Activated T-cell treated with anti-CD3 and anti-CD28 coated beads for 1 hour (primary cell): ENCODE results near the gene NPPC.

Experiments
- DNase-seq: peaks from one replicate; pipeline ENCODE4 v3.0.0-alpha.2; 2020; ENCODE audit warnings: low read depth

Gene NPPC

DNA sequence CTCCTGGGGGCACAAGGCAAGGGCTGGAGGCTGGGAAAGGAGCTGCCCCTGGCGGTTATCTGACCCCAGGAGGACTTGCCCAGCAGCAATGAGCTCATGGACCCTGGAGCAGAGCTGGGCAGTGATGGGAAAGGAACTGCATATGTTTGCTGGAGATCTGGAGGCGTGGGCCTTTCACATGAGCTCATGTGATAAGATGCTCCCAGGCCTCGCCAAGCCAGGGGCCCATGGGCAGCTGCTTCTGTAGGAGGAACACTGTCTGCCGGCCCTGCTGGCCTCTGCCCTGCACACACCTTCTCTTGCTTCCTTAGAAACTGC, 9.0 kb upstream of the NPPC start:
- DNase-seq, result no peak

DNA sequence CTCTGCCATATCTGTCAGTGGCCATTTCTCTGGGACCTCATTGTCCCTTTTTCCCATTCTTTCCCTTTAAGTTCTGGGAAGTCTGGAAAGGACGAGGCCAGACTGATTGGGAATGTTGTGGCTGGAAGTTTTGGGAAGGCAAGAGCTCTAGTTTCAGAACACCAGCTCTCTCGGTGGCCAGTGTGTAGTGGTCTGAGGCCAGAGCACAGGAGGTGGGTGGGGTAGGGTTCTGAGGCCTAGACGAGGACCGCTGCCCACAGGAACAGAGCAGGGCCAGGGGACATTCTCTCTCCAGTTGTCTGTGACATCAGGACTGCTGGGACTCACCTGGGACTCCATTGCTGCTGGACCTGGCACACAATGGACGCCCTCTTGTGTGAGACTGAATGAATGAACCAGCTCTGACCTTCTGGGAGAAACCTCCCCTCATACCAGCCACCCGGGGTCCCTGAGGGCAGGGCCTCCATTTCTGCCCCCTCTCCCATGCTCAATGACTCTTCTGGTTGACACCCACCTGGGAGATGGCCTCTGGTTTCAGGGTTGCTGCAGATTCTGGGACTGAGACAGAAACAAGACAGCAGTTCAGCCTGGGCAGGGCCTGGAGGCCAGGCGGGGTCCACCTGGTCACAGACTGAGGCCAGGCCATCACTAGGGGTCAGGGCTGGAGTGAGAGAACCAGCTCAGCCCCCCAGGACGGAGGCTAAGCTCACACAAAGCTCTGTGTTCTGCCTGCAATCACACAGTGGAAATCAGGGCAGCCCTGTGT, 8.4 kb upstream of the NPPC start:
- no peak for DNase-seq

DNA sequence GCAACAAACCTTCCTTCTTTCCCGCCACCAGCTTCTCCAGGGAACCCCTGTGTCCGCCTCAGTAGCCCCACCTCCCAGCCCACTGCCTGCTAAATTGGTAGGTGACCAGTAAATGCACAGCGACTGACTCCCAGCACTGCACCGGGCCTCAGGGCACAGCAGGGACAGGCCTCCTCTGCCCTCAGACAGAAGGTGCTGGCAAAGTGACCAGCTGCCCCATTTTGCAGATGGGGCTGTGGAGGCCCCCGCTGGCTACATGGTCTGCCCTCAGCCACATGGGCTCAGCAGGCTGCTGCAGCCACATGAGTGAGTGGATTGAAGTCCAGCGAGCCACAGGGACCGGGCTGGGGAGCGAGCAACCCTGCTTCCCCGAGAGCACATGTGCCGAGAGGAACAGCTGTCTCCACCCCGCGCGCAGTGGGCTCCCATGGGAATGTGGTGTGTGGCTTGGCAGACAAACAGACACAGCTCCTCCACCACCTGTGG, 7.8 kb upstream of the NPPC start:
- DNase-seq, result no peak

DNA sequence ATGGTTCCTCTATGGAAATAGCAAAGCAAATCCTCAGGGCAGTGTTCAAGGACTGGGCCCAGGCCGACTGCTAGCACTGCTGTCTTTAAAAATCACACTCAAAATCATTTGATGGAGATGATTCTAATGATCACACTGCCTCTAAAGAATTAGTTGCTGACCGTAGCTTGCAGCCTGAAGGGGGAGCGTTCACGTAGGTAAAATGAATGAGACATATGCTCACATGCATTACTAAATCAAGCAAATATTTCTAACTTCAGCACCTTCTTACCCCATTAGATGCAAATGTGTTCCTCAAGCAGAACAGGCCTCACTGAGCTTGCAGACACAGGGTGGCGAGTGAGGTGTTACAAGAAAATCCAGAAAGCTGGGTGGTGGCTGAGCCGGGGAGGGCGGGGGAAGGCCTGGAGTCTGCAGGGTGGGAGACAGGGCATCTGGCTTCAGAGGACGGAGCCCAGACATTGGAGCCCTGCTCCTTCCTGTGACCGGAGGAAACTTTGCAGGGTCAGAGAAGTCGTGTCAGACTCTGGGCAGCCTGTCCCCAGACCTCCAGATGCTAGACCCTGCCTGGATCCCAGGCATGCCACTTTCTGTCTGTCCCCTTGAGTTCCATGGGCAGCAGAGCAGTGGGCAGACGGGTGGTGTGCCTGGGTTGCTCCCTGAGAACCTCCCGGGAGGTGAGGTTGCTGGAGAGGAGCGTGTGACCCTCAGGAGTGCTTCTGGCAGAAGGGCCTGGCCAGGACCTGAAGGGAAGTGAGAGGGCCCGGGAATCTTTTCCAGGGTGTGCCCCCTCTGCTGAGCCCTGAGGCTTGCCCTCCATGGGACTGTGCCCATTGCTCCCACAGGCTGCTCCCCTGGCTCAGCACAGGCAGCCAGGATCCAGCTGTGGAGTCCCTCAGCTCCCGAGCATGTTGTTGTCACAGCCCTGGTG, 7.1 kb upstream of the NPPC start:
- DNase-seq, result no peak

DNA sequence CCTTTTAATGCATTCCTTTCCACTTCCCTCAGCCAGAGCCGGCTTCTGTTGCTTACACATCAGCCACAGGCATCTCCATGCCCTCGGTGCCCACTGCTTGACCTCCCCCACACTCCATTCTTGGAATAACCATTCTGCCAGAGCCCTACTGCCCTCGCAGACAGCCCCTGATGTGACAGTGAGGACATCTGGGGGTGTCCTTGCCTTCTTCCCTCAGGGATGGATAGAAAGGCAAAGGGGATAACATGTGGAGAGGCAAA, 6.4 kb upstream of the NPPC start:
- no peak for DNase-seq

DNA sequence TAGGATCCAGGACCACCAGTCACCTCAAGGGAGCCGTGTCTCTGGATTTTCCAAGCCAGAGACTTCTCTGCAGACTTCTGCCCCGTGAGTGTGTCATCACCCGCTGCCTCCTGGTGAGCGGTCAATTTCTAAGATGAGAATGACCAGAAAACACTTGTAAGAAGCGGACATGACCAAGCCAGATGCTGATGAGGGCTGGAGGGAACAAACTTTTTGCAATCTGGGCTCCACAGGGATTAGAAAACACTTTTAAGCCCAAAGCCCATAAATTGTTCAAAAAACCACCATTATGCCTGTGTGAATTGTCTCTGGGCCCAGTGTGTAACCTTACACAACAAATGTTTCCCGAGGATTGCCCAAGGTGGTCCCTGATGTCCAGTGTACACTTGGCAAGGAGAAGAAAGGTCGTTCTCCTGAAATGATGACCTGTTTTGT, 5.3 kb upstream of the NPPC start:
- DNase-seq, result no peak

DNA sequence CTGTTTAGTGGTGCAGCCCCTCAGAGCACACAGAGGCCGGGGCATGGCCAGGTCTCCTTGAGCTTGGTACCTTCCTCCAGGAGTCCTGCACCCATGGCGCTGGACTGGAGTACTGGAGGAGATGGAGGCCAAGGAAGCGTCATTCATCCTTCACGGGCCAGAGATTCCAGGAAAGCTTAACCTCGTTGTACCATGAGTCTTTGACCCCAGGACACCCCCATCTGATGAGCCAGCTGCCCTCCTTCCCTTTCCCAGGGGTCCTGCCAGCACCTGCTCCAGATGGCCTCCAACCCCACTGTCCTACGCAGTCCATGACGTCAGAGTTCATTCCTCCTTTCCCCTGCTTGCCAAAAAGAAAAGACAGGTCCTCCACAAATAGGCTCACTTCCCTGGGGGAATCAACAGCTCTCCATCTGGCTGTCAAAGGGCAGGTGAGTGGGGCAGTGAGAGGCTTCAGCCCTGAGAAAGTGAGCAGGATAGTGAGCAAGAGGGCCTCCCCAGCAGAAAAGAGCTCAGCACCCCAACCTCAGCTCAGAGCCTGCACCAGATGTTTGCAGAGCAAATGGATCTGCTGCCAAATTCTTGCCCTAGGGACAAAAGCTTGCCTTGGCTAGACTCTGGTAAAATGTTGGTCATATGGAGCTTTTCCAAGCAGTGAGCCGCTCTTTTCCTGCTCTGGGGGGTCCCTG, 4.5 kb upstream of the NPPC start:
- DNase-seq, result no peak

DNA sequence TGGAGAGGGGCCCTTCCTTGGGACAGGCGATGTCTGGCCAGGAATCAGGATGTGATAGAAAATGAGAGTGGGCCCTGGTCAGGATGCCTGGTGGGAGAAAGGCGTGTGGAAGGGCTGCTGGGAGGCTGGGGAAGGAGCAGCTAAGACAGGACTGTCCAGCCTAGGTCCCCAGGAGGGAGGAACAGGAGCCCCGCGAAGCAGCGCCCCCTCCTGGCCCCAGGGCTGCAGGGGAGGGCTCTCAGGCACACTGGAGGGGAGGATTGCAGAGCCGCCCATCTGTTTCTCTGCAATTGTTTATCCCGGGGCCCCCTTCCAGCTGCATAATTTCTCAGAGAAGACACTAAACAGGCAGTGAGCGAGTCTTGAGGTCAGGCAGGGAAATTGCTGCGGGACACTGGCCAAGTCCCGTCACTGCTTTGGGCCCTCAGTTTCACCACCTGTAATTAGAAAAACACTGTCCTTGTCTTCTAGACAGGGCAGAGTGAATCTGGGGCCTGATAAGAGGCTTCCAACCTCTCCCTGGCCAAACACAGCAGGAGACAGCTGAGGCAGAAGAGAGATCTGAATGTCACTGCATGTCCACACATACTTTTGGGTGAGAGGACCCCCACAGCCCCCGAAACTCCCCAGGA, 3.9 kb upstream of the NPPC start:
- no peak for DNase-seq

DNA sequence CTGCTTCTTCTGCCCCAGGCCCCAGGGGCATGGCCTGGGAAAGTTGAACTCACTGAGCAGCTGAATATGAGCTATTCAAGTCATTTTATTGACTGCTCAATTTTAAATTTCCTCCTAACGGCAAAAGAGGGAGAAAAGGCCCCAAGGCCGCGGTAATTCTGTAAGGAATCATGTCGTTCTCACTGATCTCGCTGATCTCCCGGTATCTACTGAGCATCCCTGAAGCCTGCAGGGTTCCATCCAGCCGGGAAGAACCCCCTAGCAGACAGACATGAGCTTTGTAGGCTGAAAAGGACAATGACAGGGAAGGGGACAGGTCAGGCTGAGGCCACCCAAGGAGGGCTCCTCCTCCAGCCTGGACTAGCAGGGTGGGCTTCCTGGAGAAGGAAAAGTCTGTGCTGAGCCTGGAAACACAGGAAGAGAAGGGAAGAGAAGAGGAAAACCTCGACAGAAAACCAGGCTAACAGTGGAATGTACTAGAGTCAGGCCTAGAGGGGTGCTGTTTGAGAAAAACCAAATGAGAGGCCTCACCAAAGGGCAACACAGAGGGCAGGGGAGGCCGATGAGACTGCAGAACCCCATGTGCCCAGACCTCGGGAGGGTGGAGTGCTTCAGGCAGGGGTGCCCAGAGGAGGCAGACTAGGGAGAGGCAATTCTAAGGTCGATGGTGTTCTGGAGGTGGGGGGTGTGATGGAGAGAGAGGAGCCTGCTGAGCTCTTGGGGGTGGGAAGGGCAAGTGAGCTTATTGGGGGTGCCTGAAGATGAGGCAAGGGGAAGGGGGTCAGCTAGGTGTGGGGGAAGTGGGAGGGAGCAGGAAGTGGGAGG, 2.9 kb upstream of the NPPC start:
- DNase-seq, result no peak

DNA sequence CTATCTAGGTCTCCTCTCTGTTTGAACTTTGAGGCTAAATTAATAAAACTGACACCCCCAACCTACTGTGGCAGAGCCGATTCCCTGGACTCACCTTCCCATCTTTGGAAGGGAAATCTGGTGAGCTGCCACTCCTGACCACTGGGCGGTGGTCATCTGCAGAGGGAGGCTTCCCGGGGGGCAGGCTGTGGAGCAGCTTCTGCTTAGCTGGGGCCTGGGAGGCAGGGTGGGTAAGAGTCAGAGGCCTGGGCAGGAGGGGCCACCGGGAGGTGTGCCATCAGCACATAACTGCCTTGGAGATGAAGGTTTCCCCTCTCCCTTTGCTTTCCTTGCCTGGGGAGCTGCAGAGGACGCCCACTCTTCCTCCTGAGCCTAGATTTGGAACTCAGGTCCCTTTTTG, 2.3 kb upstream of the NPPC start:
- DNase-seq, result no peak

DNA sequence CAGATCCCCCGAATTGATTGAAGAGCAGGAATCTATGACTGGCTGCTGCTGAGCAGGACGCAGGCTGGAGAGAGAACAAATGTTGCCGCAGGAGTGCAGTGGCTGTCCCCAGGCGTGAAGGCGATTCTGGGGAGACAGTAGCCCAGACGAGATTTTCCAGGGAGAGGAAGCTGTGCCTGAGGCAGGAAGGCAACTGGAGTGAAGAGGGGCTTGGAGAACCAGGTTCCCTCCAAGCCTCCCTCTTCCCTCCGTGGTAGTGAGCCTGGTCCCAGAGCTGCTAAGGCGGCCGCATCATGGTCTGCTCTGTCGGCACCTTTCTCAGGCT, 1.3 kb upstream of the NPPC start:
- no peak for DNase-seq

DNA sequence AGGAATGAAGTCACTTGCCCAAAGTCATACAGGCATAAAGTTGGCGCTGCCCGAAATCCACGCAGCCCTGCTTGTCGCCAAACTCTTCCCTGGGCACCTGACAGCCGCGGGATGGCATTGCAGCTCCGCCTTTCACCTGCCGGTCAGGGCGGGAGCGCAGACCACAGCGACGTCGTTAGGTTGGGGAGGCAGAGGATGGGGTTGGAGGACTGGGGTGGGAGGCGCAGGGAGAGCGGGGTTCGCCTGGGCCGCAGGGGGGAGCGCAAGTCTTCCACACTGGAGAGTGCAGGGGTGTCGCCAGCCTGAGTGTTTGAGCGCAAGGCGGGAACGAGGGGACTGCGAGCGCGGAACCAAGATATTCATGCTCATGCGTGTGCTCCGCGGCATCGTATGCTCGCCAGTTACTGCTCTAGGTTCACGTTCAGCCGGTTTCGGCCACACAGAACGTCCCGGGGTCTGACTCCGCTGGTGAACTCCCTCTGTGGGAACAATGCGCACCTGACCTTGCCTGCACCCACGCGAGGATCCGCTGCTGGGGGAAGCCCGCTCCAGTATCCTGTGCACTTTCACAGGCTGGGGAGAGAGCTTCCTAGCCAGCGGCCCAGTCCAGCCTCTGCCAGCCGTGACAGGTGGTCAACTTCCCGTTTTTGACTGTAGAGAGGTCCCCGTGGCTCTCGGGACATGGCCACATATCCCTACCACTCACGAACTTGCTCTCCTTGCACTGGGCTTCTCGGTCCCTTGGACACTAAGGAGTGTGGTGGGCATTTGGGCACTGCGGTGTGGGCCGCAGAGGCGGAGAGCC, 767 bp upstream of the NPPC start:
- no peak for DNase-seq

DNA sequence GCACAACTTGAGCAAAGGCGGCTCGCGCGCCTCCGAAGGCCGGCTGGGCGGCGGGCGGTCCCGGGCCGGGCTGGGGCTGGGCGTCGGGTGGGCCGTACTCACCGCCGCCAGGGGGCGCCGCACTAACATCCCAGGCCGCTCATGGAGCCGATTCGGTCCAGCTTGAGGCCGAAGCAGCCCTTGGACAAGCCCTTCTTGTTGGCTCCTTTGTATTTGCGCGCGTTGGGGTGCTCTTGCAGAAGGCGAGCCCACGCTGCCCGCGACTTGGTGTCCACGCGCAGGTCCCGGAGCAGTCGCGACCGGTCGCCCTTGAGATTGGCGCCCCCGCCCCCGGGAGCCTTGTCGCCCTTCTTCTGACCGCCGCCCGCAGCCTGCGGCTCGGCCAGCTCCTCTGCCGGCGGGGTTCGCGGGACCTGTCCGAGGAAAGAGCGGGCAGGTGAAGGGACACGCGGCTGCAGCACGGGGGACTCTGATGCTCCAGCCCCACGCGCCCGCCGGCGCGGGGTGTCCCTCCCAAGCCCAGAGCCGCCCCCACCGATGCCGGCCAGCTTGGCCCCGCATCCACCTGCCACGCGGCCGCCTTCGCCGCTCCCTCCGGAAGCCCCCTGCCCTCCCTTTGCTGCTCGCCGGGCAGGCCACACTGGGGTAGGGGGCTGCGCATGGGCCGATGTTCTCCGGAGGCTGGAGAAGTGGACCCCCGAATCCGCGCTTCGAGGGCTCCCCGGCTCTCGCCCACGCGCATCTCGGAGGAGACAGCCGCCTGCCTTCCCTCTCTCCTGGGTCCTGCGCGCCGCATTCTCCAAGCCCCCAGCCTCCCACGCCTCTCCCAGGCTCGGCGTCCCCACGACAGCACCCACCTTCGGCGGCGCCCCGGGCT, 655 bp downstream of the NPPC start:
- peak; percentile 67 for DNase-seq

DNA sequence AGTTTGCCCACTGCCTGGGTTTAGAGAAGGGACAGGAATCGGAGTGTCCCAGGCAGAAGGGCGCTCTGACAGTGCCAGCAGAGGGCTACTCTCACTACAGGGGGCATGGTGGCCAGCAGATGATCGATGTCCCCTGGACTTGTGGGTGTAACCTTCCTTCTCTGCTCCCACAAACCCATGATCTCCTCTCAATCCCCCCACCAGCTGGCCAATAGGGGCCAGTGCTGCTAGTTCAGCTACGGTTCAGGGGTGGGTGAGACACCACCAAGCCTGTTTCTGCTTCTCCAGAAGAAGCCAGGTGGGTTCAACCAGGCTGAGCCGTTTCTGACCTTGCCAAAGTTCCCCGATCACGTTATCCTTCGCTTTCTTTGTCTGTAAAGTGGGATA, 1.3 kb downstream of the NPPC start:
- DNase-seq, result no peak

DNA sequence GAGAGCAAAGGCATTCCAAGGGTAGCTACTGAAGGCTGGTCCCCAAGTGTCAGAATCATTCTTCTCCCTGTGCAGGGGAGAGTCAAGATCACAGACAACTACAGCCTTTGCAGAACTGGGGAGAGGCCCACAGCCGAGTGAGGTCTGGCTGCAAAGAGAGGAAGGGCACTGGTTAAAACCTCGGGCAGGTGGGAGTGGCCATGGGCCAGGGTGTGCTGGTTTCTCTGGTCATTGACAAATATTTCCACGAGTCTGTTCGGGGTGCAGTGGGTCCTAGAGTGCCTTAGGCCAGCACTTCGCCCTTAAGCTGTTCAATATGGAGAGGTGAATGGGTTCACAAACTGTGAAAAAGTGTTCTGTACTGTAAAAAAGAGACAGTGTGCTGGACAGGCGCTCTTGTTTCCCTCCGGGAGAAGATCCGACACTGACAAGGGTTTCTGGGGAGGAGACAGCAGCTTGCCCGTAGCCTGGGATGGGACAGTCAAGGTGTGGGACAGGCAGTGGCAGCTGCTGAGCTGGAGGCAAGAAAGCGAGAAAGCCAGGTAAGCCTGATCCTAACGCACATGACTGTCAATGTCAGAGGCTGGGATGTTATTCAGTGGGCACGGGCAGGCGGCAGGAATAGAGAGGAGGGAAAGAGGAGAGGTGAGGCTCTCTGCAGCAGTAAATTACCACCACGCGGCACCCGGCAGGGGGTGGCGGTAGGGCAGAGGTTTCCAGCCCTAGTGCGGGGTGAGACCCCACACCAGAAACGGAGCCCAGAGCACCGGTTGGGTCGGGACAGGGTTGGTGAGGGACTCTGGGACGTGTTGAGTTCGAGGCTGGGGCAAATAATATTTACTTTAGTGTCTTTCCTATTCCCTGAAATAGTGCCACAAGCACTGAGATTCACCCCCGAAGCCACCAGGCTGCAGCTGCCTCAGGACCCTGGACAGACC, 2.0 kb downstream of the NPPC start:
- no peak for DNase-seq

DNA sequence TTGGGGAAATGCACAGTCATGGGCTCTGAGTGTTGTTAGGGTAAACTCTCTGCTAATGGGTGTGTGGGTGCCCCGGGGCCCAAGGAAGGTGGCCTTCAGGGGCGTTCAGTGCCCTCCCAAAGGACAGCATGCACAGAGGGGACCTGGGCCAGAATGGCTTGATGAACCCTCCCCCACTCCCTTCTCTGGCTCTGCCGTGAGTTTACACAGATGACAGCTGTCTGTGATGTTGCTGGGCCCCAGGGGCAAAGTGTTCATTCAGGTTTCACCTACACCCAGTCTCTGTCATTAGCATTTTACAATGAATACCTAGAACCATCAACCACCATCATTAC, 3.2 kb downstream of the NPPC start:
- DNase-seq, result no peak

DNA sequence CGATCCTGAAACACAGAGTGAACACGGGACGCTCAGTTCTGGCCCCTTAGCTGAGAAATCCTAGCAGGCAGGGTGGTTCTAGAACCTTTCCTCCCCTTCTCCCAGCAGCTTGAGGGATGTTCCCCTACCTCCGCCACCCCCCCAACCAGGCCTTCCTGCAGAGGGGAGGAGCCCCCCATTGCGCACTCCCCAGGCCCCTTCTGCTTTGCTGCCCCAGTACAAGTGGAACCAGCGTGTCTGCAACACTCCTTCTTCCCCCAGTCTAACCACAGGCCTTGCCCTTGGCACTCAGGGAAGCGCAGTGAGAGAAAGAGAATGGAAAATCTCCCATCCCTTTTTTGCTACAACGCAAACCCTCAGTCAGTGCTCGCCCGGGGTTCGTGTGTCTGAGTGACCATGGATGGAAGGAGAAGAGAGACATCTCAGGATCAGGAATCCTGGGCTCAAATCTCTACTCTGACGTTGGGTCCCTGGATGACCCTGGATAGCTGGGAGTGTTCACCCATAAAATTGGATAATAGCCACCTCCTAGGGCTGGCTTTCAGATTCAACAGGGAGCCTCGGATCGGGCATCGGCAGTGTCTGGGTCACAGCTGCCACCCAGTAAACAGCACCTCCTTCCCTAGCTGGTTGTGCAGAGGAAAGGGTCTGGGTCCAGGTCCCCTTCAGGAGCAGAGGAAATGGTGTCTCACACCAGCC, 3.7 kb downstream of the NPPC start:
- no peak for DNase-seq

DNA sequence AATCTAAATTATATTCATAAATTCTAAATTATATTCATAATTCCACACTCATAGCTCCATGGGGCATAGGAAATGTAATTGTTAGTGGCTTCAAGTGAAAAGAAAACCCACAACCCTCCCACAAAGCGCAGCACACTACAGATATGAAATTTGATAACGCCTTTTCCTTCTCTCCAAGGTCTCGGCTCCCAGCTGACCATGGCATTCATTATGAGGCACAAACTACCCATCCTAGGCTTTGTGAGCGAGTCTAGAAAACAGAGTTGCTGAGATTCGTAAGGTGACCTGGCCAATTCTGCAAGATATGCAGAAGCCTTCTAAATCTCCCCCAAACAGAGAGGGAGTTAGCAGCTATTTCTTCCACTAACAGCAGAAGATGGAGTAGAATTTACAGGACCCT, 5.4 kb downstream of the NPPC start:
- no peak for DNase-seq
